Panc1 (cell line): ENCODE results near the gene CYTH2. TPM values are rescaled to one million over a fixed set of nuclear protein-coding genes. Genes with fewer than 3 reads are reported as not detected.

ENCODE experiments used
- ATAC-seq: fragments of 200-7000 bp; cut with Tn5 transposase; 2 replicates; pipeline ENCODE4 v1.9.1; 2020; ENCODE audit warnings: mild to moderate bottlenecking, moderate library complexity
- BruUV-seq: library from RNA; stranded (reverse); fragments of 400-500 nt; replicated peaks from 2 replicates; lab custom pipeline; 2021; lab: Mats Ljungman, UMichigan
- CTCF ChIA-PET: fragments of 300-600 bp; sonication (Branson Sonifier 250); formaldehyde crosslinking; loops from one replicate; lab custom pipeline; 2022; ENCODE audit warnings: antibody characterized with exemption; lab: Charles Lee
- POLR2A ChIA-PET: fragments of 300-600 bp; sonication (Branson Sonifier 250); formaldehyde crosslinking; loops from one replicate; lab custom pipeline; 2022; ENCODE audit warnings: antibody characterized with exemption; lab: Charles Lee
- DNase-seq: peaks from one replicate; pipeline ENCODE4 v3.0.0-alpha.2; 2010; ENCODE audit warnings: low read depth, low spot score
- H3K27ac ChIP-seq: 2 replicates; pipeline ENCODE4 v1.5.1; 2011; ENCODE audit warnings: mild to moderate bottlenecking, low read length, inconsistent platforms
- H3K27me3 ChIP-seq: fragments of 200-500 bp; sonication (Bioruptor generic); 2 replicates; pipeline ENCODE4 v1.6.0; 2014; ENCODE audit warnings: low read length, inconsistent platforms; ENCODE audit not compliant: control insufficient read depth, insufficient read depth
- H3K36me3 ChIP-seq: fragments of 200-500 bp; sonication (Bioruptor generic); 2 replicates; pipeline ENCODE4 v1.5.1; 2014; ENCODE audit warnings: inconsistent platforms, mild to moderate bottlenecking, low read length, moderate library complexity; ENCODE audit not compliant: control insufficient read depth, insufficient read depth
- H3K4me1 ChIP-seq: 2 replicates; pipeline ENCODE4 v1.5.1; 2011; ENCODE audit warnings: inconsistent platforms, mild to moderate bottlenecking, low read length, moderate library complexity; ENCODE audit not compliant: control insufficient read depth, insufficient read depth
- H3K4me3 ChIP-seq, 2 experiments: 2 replicates each; pipeline ENCODE4 v1.5.1; 2011 to 2012; ENCODE audit warnings: low read depth in 2 of 2, low read length in 2 of 2, mild to moderate bottlenecking in 2 of 2, inconsistent platforms in 1 of 2, moderate library complexity in 1 of 2
- H3K9me3 ChIP-seq: fragments of 200-500 bp; sonication (Bioruptor generic); 2 replicates; pipeline ENCODE4 v1.5.1; 2014; ENCODE audit warnings: low read depth, mild to moderate bottlenecking, inconsistent platforms, low read length, moderate library complexity; ENCODE audit not compliant: control insufficient read depth, insufficient read depth
- POLR2AphosphoS5 ChIP-seq: IDR thresholded peaks from 2 replicates; pipeline ENCODE4 v1.6.1; 2012; ENCODE audit warnings: mild to moderate bottlenecking, low read depth, low read length, moderate library complexity
- SIN3A ChIP-seq: IDR thresholded peaks from 2 replicates; pipeline ENCODE4 v1.6.1; 2012; ENCODE audit warnings: low read depth, mild to moderate bottlenecking, low read length, moderate library complexity, borderline replicate concordance; ENCODE audit not compliant: insufficient read depth
- TCF7L2 ChIP-seq: IDR thresholded peaks from 2 replicates; pipeline ENCODE4 v1.6.1; 2011; ENCODE audit warnings: mild to moderate bottlenecking, low read depth, low read length, inconsistent platforms
- in situ Hi-C: cut with HindIII; loops from 2 replicates; pipeline ENCODE4 v1.10.0; 2016; ENCODE audit warnings: low sequenced_read_pairs, low pct_unique_long_range_greater_than_20kb
- intact Hi-C: fragments of 100-400 bp; cut with micrococcal nuclease; formaldehyde crosslinking; loops from one replicate; pipeline ENCODE4 v1.10.0; 2022; ENCODE audit not compliant: unreplicated experiment
- total RNA-seq: library from RNA; stranded (reverse); gene quantifications from one replicate; pipeline ENCODE4 v1.2.1, GENCODE V29; 2021; ENCODE audit not compliant: unreplicated experiment
- TF ChIP-seq, protein P1 (sequence below), 2 experiments: IDR thresholded peaks; 2 replicates each; pipeline ENCODE4 v1.6.1; 2011 to 2012; ENCODE audit warnings: low read depth in 2 of 2, control low read depth in 1 of 2, low read length in 1 of 2, mild to moderate bottlenecking in 1 of 2, moderate library complexity in 1 of 2; ENCODE audit not compliant: insufficient read depth in 1 of 2
- TF ChIP-seq, protein P2 (sequence below): fragments of 450-650 bp; IDR thresholded peaks from 2 replicates; pipeline ENCODE4 v1.5.1; 2017; ENCODE audit warnings: mild to moderate bottlenecking

Gene CYTH2
- total RNA-seq, 1 experiment from 2014 or later, result 53.4 TPM

GRCh38 chr19:48444129-48444935, 24.8 kb upstream of the CYTH2 start:
- CTCF ChIA-PET, result no interaction called here

DNA sequence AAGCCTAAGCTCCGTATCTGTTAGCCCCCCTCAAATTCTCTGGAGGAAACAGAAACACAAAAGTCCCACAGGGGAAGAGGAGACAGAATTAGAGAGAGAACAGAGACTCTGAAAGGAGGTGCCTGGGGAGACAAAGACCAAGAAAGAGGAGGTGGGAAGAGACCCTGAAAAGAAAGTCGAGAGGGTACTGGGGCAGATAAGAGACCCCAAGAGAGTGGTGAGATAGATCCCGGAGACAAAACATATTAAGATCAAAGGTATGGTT, 24.3 kb upstream of the CYTH2 start:
- H3K4me1 ChIP-seq, result peaks cover 9% of the 10 kb centered on the region
- DNase-seq, result no peak
- peaks cover 3% of the 10 kb centered on the region for H3K36me3 ChIP-seq
- H3K9me3 ChIP-seq, result no peaks in the 10 kb centered on the region
- TF ChIP-seq, protein P1, sequence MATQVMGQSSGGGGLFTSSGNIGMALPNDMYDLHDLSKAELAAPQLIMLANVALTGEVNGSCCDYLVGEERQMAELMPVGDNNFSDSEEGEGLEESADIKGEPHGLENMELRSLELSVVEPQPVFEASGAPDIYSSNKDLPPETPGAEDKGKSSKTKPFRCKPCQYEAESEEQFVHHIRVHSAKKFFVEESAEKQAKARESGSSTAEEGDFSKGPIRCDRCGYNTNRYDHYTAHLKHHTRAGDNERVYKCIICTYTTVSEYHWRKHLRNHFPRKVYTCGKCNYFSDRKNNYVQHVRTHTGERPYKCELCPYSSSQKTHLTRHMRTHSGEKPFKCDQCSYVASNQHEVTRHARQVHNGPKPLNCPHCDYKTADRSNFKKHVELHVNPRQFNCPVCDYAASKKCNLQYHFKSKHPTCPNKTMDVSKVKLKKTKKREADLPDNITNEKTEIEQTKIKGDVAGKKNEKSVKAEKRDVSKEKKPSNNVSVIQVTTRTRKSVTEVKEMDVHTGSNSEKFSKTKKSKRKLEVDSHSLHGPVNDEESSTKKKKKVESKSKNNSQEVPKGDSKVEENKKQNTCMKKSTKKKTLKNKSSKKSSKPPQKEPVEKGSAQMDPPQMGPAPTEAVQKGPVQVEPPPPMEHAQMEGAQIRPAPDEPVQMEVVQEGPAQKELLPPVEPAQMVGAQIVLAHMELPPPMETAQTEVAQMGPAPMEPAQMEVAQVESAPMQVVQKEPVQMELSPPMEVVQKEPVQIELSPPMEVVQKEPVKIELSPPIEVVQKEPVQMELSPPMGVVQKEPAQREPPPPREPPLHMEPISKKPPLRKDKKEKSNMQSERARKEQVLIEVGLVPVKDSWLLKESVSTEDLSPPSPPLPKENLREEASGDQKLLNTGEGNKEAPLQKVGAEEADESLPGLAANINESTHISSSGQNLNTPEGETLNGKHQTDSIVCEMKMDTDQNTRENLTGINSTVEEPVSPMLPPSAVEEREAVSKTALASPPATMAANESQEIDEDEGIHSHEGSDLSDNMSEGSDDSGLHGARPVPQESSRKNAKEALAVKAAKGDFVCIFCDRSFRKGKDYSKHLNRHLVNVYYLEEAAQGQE (IDR thresholded peaks at IDR 0.05; ENCODE audit: insufficient read depth in 1 of 2, low read depth in 2 of 2, low read length in 1 of 2), result no peak
- no peak for TF ChIP-seq TCF7L2
- no TSS peak for BruUV-seq
- POLR2A ChIA-PET, result no interaction called here
- intact Hi-C loops, result no loop called here
- in situ Hi-C loops, result no loop called here
- H3K4me3 ChIP-seq, result peak overlapping the region; percentile 86 to 95
- H3K27me3 ChIP-seq, result no peaks in the 10 kb centered on the region
- ATAC-seq, result no peak
- CTCF ChIA-PET, result interaction anchor here (0.6 to 1.0 kb wide), 2 partner anchors 28 to 164 kb away, joined by 3 to 7 read pairs; no protein-coding TSS in a partner anchor
- H3K27ac ChIP-seq, result peak overlapping the region; percentile 87

More at GRCh38 chr19:48444129-48444935, 24.8 kb upstream of the CYTH2 start:
- Histone ChIP-seq H3K4me1 (peaks cover 9% of the 10 kb centered on the region), H3K9me3 (no peaks in the 10 kb centered on the region), H3K27ac (peak overlapping the region; percentile 87), H3K4me3 (peak overlapping the region; percentile 86 to 95; a peak in 3 of 4 replicates), H3K27me3 (no peaks in the 10 kb centered on the region), H3K36me3 (peaks cover 3% of the 10 kb centered on the region)
- ATAC-seq, result no peak
- BruUV-seq, result no TSS peak
- POLR2A ChIA-PET, result no interaction called here
- TF ChIP-seq SIN3A, result no peak
- TF ChIP-seq, protein P1 (IDR thresholded peaks at IDR 0.05; ENCODE audit: insufficient read depth in 1 of 2, low read depth in 2 of 2, low read length in 1 of 2), result no peak
- TF ChIP-seq, protein P2, sequence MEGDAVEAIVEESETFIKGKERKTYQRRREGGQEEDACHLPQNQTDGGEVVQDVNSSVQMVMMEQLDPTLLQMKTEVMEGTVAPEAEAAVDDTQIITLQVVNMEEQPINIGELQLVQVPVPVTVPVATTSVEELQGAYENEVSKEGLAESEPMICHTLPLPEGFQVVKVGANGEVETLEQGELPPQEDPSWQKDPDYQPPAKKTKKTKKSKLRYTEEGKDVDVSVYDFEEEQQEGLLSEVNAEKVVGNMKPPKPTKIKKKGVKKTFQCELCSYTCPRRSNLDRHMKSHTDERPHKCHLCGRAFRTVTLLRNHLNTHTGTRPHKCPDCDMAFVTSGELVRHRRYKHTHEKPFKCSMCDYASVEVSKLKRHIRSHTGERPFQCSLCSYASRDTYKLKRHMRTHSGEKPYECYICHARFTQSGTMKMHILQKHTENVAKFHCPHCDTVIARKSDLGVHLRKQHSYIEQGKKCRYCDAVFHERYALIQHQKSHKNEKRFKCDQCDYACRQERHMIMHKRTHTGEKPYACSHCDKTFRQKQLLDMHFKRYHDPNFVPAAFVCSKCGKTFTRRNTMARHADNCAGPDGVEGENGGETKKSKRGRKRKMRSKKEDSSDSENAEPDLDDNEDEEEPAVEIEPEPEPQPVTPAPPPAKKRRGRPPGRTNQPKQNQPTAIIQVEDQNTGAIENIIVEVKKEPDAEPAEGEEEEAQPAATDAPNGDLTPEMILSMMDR, result no peak
- TF ChIP-seq TCF7L2, result no peak
- no peak for TF ChIP-seq POLR2AphosphoS5
- in situ Hi-C loops, result no loop called here
- no peak for DNase-seq
- intact Hi-C loops, result no loop called here
